GM12873 (cell line): ENCODE data around the gene MICALL1.

Experiments
- TF ChIP-seq, protein P1 (sequence below): IDR thresholded peaks from 2 replicates; pipeline ENCODE4 v1.5.1; 2012; ENCODE audit warnings: low read depth, mild to moderate bottlenecking, moderate library complexity, low read length, control low read depth; ENCODE audit not compliant: insufficient read depth; ENCODE audit errors: missing control alignments

Gene MICALL1

DNA sequence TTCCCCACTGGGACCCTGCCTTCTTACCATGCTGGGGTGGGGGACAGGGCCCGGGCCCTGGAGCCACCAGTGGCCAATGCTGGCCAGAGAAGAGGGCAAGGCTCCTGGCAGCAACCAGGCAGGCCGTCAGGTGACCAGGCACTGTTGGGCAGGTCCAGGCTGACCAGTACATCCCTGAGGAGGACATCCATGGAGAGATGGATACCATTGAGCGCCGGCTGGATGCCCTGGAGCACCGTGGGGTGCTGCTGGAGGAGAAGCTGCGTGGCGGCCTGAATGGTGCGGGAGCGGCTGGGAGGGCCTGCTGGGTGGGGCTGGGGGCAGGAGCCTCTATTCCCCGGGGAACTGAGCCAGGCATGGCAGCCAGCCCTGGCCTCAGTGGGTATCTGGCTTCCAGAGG lies 26.3 kb downstream of the MICALL1 start:
- TF ChIP-seq, protein P1, sequence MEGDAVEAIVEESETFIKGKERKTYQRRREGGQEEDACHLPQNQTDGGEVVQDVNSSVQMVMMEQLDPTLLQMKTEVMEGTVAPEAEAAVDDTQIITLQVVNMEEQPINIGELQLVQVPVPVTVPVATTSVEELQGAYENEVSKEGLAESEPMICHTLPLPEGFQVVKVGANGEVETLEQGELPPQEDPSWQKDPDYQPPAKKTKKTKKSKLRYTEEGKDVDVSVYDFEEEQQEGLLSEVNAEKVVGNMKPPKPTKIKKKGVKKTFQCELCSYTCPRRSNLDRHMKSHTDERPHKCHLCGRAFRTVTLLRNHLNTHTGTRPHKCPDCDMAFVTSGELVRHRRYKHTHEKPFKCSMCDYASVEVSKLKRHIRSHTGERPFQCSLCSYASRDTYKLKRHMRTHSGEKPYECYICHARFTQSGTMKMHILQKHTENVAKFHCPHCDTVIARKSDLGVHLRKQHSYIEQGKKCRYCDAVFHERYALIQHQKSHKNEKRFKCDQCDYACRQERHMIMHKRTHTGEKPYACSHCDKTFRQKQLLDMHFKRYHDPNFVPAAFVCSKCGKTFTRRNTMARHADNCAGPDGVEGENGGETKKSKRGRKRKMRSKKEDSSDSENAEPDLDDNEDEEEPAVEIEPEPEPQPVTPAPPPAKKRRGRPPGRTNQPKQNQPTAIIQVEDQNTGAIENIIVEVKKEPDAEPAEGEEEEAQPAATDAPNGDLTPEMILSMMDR = no peak

DNA sequence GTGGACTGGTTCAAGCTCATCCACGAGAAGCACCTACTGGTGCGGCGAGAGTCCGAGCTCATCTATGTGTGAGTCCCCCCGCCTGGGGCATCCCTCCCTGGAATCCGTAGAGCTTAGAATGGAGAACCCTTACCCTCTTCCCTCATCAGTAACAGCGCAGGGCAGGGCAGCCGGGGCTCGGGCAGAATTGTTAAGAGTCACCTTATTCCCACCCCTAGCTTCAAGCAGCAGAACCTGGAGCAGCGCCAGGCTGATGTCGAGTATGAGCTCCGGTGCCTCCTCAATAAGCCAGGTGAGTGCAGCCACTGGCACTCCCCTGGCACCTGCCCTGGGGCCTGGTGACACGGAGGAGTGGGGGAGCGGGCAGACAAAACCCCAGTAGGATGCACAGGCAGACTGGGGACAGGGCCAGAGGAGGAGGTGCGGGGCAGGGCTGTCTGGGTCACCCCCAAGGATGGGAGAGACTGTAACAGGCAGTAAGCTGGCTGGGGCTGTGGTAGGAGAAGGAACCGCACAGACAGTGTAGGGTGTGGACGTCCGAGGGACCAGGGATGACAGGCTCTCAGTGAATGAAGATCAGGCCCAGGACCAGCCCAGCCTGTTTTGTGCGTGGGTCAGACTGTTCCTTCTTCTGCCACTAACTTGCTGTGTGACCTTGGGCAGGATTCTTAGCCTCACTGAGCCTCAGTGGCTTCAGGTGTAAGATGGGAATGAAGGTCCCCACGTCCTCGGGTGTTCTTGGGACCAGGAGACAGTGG lies 26.9 kb downstream of the MICALL1 start:
- TF ChIP-seq, protein P1 = no peak

DNA sequence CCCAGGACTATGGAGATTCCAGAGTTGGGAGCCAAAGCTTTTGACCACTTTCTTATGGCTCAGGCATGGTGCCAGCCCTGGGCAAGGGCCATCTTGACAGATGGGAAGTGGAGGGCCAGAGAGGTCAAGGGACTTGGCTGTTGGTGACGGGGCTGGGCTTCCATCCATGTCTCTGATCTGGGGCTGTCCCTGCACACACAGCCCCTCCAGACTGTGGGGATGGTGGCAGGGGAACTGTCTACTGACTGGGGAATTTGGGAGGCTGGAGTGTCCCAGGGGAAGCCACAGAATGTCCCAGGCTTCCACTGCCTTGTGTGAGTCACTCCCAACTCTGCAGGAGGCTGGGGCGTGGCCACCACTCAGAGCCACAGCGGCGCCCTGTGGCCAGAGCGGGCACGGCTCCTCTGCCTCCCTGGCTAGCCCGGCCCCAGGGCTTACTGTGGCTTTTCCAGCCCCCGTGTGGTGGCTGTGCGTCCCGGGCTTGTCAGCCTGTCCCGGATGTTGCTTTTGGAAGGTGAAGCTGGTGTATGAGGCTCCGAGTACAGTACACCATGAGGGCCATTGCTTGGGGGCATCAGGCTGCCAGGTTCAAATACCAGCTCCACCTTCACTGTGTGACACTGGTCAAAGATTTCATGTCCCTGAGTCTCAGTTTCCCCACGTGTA lies 27.7 kb downstream of the MICALL1 start:
- TF ChIP-seq, protein P1 = peak; percentile 99

DNA sequence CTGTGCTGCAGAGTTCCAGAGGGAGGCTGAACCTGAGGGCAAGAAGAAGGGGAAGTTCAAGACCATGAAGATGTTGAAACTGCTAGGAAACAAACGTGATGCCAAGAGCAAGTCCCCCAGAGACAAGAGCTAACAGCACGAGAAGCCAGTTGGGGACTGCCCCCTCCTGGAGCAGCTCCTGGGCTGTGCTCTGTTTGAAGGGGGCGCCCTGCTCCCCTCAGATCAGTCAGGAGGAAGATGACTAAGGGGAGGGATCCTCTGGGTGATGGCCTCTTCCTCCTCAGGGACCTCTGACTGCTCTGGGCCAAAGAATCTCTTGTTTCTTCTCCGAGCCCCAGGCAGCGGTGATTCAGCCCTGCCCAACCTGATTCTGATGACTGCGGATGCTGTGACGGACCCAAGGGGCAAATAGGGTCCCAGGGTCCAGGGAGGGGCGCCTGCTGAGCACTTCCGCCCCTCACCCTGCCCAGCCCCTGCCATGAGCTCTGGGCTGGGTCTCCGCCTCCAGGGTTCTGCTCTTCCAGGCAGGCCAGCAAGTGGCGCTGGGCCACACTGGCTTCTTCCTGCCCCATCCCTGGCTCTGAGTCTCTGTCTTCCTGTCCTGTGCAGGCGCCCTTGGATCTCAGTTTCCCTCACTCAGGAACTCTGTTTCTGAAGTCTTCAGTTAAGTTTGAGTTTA lies 34.7 kb downstream of the MICALL1 start:
- TF ChIP-seq, protein P1 = no peak

DNA sequence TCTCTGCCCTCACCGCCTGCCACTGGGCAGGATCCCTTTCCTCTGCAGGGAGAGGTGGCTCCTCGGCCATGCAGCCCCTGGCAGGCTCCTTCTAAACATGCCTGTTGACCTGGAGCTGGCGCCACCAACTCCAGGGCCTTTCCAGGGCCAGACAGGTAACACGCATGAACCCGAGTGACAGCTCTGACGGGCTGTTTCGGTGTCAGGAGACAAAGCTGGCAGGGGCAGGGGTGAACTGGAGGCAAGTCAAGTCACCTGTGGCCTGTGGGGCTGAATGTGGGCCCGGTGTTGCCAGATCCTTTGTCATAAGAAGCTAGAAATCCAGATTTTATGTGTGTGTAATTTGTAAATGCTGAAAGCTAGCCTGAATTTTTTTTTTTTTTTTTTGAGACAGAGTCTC lies 36.0 kb downstream of the MICALL1 start:
- TF ChIP-seq, protein P1 = no peak

DNA sequence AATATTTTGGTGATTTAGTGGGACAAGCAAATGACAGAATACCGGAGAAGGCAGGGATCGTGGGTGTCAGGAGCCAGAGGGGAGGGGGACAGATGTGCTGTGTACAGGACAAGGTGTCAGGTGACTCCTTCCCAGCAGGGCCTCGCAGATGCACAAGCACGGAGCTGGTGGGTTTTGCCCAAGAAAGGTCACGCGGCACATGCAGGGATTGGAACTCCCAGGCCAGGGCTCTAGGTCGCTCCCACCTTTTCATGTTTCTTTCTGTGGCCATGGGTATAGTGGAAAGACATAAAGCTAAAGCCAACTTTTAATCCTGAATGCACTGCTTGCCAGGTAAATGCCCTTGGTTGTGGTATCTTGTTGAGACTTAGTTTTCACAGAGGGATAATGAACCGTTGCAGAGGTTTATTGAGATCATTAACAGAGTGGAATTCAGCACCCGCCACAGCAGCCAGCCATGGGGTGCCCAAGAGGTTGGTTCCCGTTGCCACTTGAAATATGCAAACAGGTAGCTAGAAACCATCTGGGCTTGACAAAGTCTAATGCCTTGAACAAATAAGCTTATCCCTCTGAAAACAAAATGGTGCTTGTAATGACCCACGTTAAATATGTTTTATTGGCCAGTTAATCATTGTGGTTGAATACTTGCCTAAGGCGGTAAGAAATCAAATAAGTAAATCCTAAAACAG lies 37.2 kb downstream of the MICALL1 start:
- TF ChIP-seq, protein P1 = no peak

DNA sequence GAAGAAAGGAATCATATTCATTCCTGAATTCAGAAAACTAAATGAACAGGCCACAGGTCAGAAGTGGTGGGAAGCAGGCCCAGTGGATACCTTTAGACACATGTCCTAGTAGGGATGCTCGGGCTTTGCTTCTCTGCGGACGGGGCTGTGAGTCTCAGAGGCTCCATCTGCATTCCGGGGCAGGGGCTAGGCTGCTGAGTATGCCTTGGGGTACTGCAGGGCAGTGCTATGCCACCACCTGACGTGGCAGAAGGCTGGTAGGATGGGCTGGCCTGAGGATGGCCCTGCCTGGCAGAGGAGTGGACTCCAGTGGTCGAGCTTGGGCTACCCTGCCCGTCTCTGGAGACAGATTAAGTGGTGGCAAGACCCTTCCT lies 37.7 kb downstream of the MICALL1 start:
- TF ChIP-seq, protein P1 = no peak
